Endothelial cell of umbilical vein (primary cell): Measurements from ENCODE around the gene PSAP.

Experiments
- EZH2 ChIP-seq: IDR thresholded peaks from 2 replicates; pipeline ENCODE4 v1.6.1; 2012; ENCODE audit warnings: borderline replicate concordance, low read depth, mild to moderate bottlenecking, moderate library complexity, low read length, inconsistent platforms; ENCODE audit not compliant: severe bottlenecking
- FOS ChIP-seq: IDR thresholded peaks from 2 replicates; pipeline ENCODE4 v1.6.1; 2011; ENCODE audit warnings: mild to moderate bottlenecking, low read length, moderate library complexity, borderline replicate concordance; ENCODE audit not compliant: insufficient read depth
- GATA2 ChIP-seq: IDR thresholded peaks from 2 replicates; pipeline ENCODE4 v1.7.0; 2011; ENCODE audit warnings: low read depth, mild to moderate bottlenecking, moderate library complexity, mixed read lengths, low read length; ENCODE audit not compliant: insufficient read length, insufficient read depth
- MYC ChIP-seq: IDR thresholded peaks from one replicate; pipeline ENCODE4 v1.6.1; 2011; ENCODE audit warnings: mild to moderate bottlenecking, low read depth, low read length
- POLR2A ChIP-seq: IDR thresholded peaks from 2 replicates; pipeline ENCODE4 v1.6.1; 2012; ENCODE audit warnings: low read depth, mild to moderate bottlenecking, control low read depth, low read length
- POLR2AphosphoS5 ChIP-seq: IDR thresholded peaks from 2 replicates; pipeline ENCODE4 v1.6.1; 2012; ENCODE audit warnings: low read depth, mild to moderate bottlenecking, control low read depth, low read length, moderate library complexity; ENCODE audit not compliant: insufficient read depth
- TF ChIP-seq, protein P1 (sequence below), 2 donors: IDR thresholded peaks; 1 replicate in 1 of 2; 2 replicates in 1 of 2; pipeline ENCODE4 v1.5.1; 2011; ENCODE audit warnings: low read length in 2 of 2, mild to moderate bottlenecking in 2 of 2, moderate library complexity in 2 of 2, control low read depth in 1 of 2, inconsistent platforms in 1 of 2, low read depth in 1 of 2; ENCODE audit not compliant: insufficient read depth in 1 of 2; ENCODE audit errors: extremely low read depth in 1 of 2
- TF ChIP-seq, protein P2 (sequence below): IDR thresholded peaks from 2 replicates; pipeline ENCODE4 v1.6.1; 2011; ENCODE audit not compliant: insufficient read depth, insufficient read length

DNA sequence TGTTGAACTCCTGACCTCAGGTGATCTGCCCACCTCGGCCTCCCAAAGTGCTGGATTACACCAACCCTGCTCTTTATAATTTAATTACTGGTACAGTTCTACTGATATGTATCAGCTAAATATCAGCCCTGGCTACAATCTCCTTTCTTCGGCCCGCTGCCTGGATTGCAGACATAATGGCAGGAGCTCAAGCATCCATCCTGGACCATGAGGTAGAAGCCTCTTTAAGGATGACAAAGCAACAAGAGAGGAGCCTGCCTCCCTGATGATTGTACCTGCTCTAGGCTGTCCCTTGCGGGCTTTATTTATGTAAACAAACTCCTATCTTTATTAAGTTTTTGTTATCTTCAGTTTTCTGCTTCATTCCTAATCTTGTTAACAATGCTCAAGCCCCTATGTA is 5.6 kb upstream of the PSAP start:
- TF ChIP-seq, protein P1, sequence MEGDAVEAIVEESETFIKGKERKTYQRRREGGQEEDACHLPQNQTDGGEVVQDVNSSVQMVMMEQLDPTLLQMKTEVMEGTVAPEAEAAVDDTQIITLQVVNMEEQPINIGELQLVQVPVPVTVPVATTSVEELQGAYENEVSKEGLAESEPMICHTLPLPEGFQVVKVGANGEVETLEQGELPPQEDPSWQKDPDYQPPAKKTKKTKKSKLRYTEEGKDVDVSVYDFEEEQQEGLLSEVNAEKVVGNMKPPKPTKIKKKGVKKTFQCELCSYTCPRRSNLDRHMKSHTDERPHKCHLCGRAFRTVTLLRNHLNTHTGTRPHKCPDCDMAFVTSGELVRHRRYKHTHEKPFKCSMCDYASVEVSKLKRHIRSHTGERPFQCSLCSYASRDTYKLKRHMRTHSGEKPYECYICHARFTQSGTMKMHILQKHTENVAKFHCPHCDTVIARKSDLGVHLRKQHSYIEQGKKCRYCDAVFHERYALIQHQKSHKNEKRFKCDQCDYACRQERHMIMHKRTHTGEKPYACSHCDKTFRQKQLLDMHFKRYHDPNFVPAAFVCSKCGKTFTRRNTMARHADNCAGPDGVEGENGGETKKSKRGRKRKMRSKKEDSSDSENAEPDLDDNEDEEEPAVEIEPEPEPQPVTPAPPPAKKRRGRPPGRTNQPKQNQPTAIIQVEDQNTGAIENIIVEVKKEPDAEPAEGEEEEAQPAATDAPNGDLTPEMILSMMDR (IDR thresholded peaks at IDR 0.05; ENCODE audit: extremely low read depth in 1 of 2, insufficient read depth in 1 of 2, low read depth in 1 of 2, low read length in 2 of 2) = no peak
- TF ChIP-seq, protein P2, sequence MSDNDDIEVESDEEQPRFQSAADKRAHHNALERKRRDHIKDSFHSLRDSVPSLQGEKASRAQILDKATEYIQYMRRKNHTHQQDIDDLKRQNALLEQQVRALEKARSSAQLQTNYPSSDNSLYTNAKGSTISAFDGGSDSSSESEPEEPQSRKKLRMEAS = no peak
- TF ChIP-seq EZH2 = no peak
- TF ChIP-seq POLR2AphosphoS5 = no peak
- no peak for TF ChIP-seq POLR2A
- no peak for TF ChIP-seq GATA2
- no peak for TF ChIP-seq FOS
- no peak for TF ChIP-seq MYC
